Measurements from ENCODE around the gene PDGFRB. TPM values are rescaled to one million over a fixed set of nuclear protein-coding genes. Genes with fewer than 3 reads are reported as not detected.
A peak's percentile ranks its signal among the peaks of the same experiment; 100 is the strongest.

PDGFRB gene
- total RNA-seq, 4 donors from 2014 or later: 87.5 to 161 (median 113) TPM

- H3K4me1 ChIP-seq: peaks cover 0 to 69% (median 23%) of the 10 kb centered on the region in 3 donors
- no peaks in the 10 kb centered on the region for H3K9me3 ChIP-seq
- ATAC-seq: no peak
- H3K4me3 ChIP-seq: peak overlapping the region in 1 of 2 donors; percentile 63
- H3K27ac ChIP-seq: peak overlapping the region; percentile 81 to 93 (median 90)
- 58 to 76% methylated on average over 2 to 4 of the region's 4 CpGs for WGBS, 2 donors (ENCODE audit: low coverage in 1 of 2)
- no peaks in the 10 kb centered on the region for H3K27me3 ChIP-seq
- TF ChIP-seq POLR2AphosphoS5 (IDR thresholded peaks at IDR 0.05) (no peak), CTCF (IDR thresholded peaks at IDR 0.05) (no peak), EP300 (IDR thresholded peaks at IDR 0.05) (no peak), POLR2A (IDR thresholded peaks at IDR 0.05) (no peak)
- H3K36me3 ChIP-seq: peaks cover 0 to 9% of the 10 kb centered on the region in 2 donors
Observed at GRCh38 chr5:150156540-150156939, 895 bp upstream of the PDGFRB start.

- 0 to 8% methylated on average over 2 to 7 of the region's 9 CpGs for WGBS, 2 donors (ENCODE audit: low coverage in 1 of 2)
- no peaks in the 10 kb centered on the region for H3K27me3 ChIP-seq
- peaks cover 0 to 12% of the 10 kb centered on the region in 2 donors for H3K36me3 ChIP-seq
- TF ChIP-seq EP300 (IDR thresholded peaks at IDR 0.05) (no peak), CTCF (IDR thresholded peaks at IDR 0.05) (no peak), POLR2AphosphoS5 (IDR thresholded peaks at IDR 0.05) (no peak), POLR2A (IDR thresholded peaks at IDR 0.05) (no peak)
- no peaks in the 10 kb centered on the region for H3K9me3 ChIP-seq
- peaks cover 0 to 69% (median 25%) of the 10 kb centered on the region in 3 donors for H3K4me1 ChIP-seq
- H3K27ac ChIP-seq: peak overlapping the region; percentile 81 to 93 (median 90)
- H3K4me3 ChIP-seq: peak overlapping the region; percentile 63 to 66
- ATAC-seq: no peak
Observed at GRCh38 chr5:150156027-150156368, 353 bp upstream of the PDGFRB start.

GRCh38 chr5:150154618-150155128 is 972 bp downstream of the PDGFRB start:
- Histone ChIP-seq H3K27me3 (no peaks in the 10 kb centered on the region), H3K4me1 (peaks cover 0 to 79% (median 21%) of the 10 kb centered on the region in 3 donors), H3K36me3 (peaks cover 0 to 19% of the 10 kb centered on the region in 2 donors), H3K27ac (peak overlapping the region; percentile 81 to 93 (median 90)), H3K9me3 (no peaks in the 10 kb centered on the region), H3K4me3 (peak overlapping the region; percentile 63 to 66)
- TF ChIP-seq POLR2A (IDR thresholded peaks at IDR 0.05): no peak
- no peak for TF ChIP-seq CTCF (IDR thresholded peaks at IDR 0.05)
- no peak for TF ChIP-seq EP300 (IDR thresholded peaks at IDR 0.05)
- no peak for TF ChIP-seq POLR2AphosphoS5 (IDR thresholded peaks at IDR 0.05)
- no peak for ATAC-seq
- 83% methylated on average over 5 of the region's 7 CpGs; no CpG with 5 or more reads in 1 of the 2 donors for WGBS, 2 donors (ENCODE audit: low coverage in 1 of 2)

- Histone ChIP-seq H3K4me3 (peak overlapping the region; percentile 63 to 66), H3K27me3 (no peaks in the 10 kb centered on the region), H3K36me3 (peaks cover 0 to 19% of the 10 kb centered on the region in 2 donors), H3K9me3 (no peaks in the 10 kb centered on the region), H3K27ac (peak overlapping the region in 3 of 4 donors; percentile 89 to 93 (median 90)), H3K4me1 (peaks cover 0 to 83% (median 22%) of the 10 kb centered on the region in 3 donors)
- peak in 2 of 4 experiments; percentile 29 to 34 for TF ChIP-seq CTCF (IDR thresholded peaks at IDR 0.05)
- TF ChIP-seq EP300 (IDR thresholded peaks at IDR 0.05): no peak
- TF ChIP-seq POLR2AphosphoS5 (IDR thresholded peaks at IDR 0.05): peak; percentile 55
- TF ChIP-seq POLR2A (IDR thresholded peaks at IDR 0.05): peak in 1 of 2 donors; percentile 16
- ATAC-seq: no peak
- WGBS, 2 donors (ENCODE audit: low coverage in 1 of 2): 50% methylated on average over 6 of the region's 9 CpGs; no CpG with 5 or more reads in 1 of the 2 donors
Observed at GRCh38 chr5:150153957-150154617, 1.6 kb downstream of the PDGFRB start.
